Endometrium (tissue), 2 donors: ENCODE measurements around the gene ADAMTS17.

Experiments
- FAIRE-seq: peaks from 2 replicates; lab custom pipeline; 2012; peaks lifted over from hg19 to GRCh38; lab: Jason Lieb, UNC
- donor health status: control.
- donor health status: control.

The ADAMTS17 gene

GRCh38 chr15:99978426-99978825 is 363.3 kb downstream of the ADAMTS17 start:
- FAIRE-seq = no peak

- FAIRE-seq = no peak
Observed at GRCh38 chr15:99977929-99978328, 363.8 kb downstream of the ADAMTS17 start.

GRCh38 chr15:99976811-99977271 is 364.9 kb downstream of the ADAMTS17 start:
- no peak for FAIRE-seq

GRCh38 chr15:99976000-99976399 is 365.8 kb downstream of the ADAMTS17 start:
- FAIRE-seq = no peak

GRCh38 chr15:99974246-99974645 is 367.5 kb downstream of the ADAMTS17 start:
- no peak for FAIRE-seq

GRCh38 chr15:99973351-99973750 is 368.4 kb downstream of the ADAMTS17 start:
- FAIRE-seq = no peak

GRCh38 chr15:99970891-99971430 is 370.8 kb downstream of the ADAMTS17 start:
- no peak for FAIRE-seq

- no peak for FAIRE-seq
Observed at GRCh38 chr15:99969261-99969920, 372.4 kb downstream of the ADAMTS17 start.

- no peak for FAIRE-seq
Observed at GRCh38 chr15:99967841-99968371, 373.9 kb downstream of the ADAMTS17 start.

GRCh38 chr15:99966815-99967214 is 375.0 kb downstream of the ADAMTS17 start:
- no peak for FAIRE-seq

- no peak for FAIRE-seq
Observed at GRCh38 chr15:99965376-99965775, 376.4 kb downstream of the ADAMTS17 start.

- no peak for FAIRE-seq
Observed at GRCh38 chr15:99963976-99964375, 377.8 kb downstream of the ADAMTS17 start.

- FAIRE-seq = no peak
Observed at GRCh38 chr15:99963096-99963825, 378.5 kb downstream of the ADAMTS17 start.

GRCh38 chr15:99962006-99962561 is 379.7 kb downstream of the ADAMTS17 start:
- no peak for FAIRE-seq

- no peak for FAIRE-seq
Observed at GRCh38 chr15:99961011-99961441, 380.7 kb downstream of the ADAMTS17 start.

GRCh38 chr15:99959326-99959725 is 382.4 kb downstream of the ADAMTS17 start:
- no peak for FAIRE-seq

- no peak for FAIRE-seq
Observed at GRCh38 chr15:99958426-99959097, 383.2 kb downstream of the ADAMTS17 start.

GRCh38 chr15:99957642-99958013 is 384.1 kb downstream of the ADAMTS17 start:
- no peak for FAIRE-seq

- FAIRE-seq = no peak
Observed at GRCh38 chr15:99956820-99957641, 384.7 kb downstream of the ADAMTS17 start.

- no peak for FAIRE-seq
Observed at GRCh38 chr15:99956022-99956775, 385.6 kb downstream of the ADAMTS17 start.

- no peak for FAIRE-seq
Observed at GRCh38 chr15:99955532-99955931, 386.2 kb downstream of the ADAMTS17 start.
